ENCODE data around the gene PRKCB. TPM values are rescaled to one million over a fixed set of nuclear protein-coding genes. Genes with fewer than 3 reads are reported as not detected.

The PRKCB gene
- total RNA-seq, 1 experiment from 2014 or later, result not detected

GRCh38 chr16:23901178-23902033 lies 65.6 kb downstream of the PRKCB start:
- no peak overlapping the region for H3K27ac Mint-ChIP-seq (ENCODE audit: low read depth, unreplicated experiment)
- H3K9me3 Mint-ChIP-seq (ENCODE audit: unreplicated experiment), result no peaks in the 10 kb centered on the region
- peaks cover 10% of the 10 kb centered on the region for H3K27me3 Mint-ChIP-seq (ENCODE audit: insufficient read depth, unreplicated experiment)
- no peak overlapping the region for H3K4me3 Mint-ChIP-seq (ENCODE audit: unreplicated experiment)
- intact Hi-C loops (cut with micrococcal nuclease), result no loop called here
- POLR2A ChIA-PET, result interaction anchor here (0.7 kb wide), 1 partner anchor 32 kb away, joined by 3 read pairs; no protein-coding TSS in a partner anchor
- peaks cover 19% of the 10 kb centered on the region for H3K4me1 Mint-ChIP-seq (ENCODE audit: insufficient read depth, unreplicated experiment)
- TF ChIP-seq CTCF (IDR thresholded peaks at IDR 0.05; ENCODE audit: unreplicated experiment), result no peak
- no TSS peak for BruUV-seq (replicated peaks)
- no peak for DNase-seq (ENCODE audit: unreplicated experiment)
- no peaks in the 10 kb centered on the region for H3K36me3 Mint-ChIP-seq (ENCODE audit: insufficient read depth, unreplicated experiment)
- CTCF ChIA-PET, result interaction anchor here (0.6 kb wide), 1 partner anchor 110 kb away, joined by 3 read pairs; no protein-coding TSS in a partner anchor

GRCh38 chr16:23902034-23902747 lies 66.4 kb downstream of the PRKCB start:
- BruUV-seq (replicated peaks), result no TSS peak
- DNase-seq (ENCODE audit: unreplicated experiment), result no peak
- H3K36me3 Mint-ChIP-seq (ENCODE audit: insufficient read depth, unreplicated experiment), result no peaks in the 10 kb centered on the region
- no peak overlapping the region for H3K27ac Mint-ChIP-seq (ENCODE audit: low read depth, unreplicated experiment)
- POLR2A ChIA-PET, result interaction anchor here (0.6 to 3.9 kb wide), 2 partner anchors 10 to 1085 kb away, joined by 3 to 21 read pairs; no protein-coding TSS in a partner anchor
- intact Hi-C loops (cut with micrococcal nuclease), result no loop called here
- no peak for TF ChIP-seq CTCF (IDR thresholded peaks at IDR 0.05; ENCODE audit: unreplicated experiment)
- no peaks in the 10 kb centered on the region for H3K9me3 Mint-ChIP-seq (ENCODE audit: unreplicated experiment)
- H3K4me1 Mint-ChIP-seq (ENCODE audit: insufficient read depth, unreplicated experiment), result peaks cover 19% of the 10 kb centered on the region
- H3K4me3 Mint-ChIP-seq (ENCODE audit: unreplicated experiment), result no peak overlapping the region
- CTCF ChIA-PET, result no interaction called here
- peaks cover 2% of the 10 kb centered on the region for H3K27me3 Mint-ChIP-seq (ENCODE audit: insufficient read depth, unreplicated experiment)

- peak; percentile 73 for DNase-seq (ENCODE audit: unreplicated experiment)
- BruUV-seq (replicated peaks), result no TSS peak
- intact Hi-C loops (cut with micrococcal nuclease), result no loop called here
- H3K27ac Mint-ChIP-seq (ENCODE audit: low read depth, unreplicated experiment), result no peak overlapping the region
- no peak overlapping the region for H3K4me3 Mint-ChIP-seq (ENCODE audit: unreplicated experiment)
- TF ChIP-seq CTCF (IDR thresholded peaks at IDR 0.05; ENCODE audit: unreplicated experiment), result no peak
- POLR2A ChIA-PET, result interaction anchor here (0.7 to 3.9 kb wide), 3 partner anchors 10 to 101 kb away, joined by 3 to 21 read pairs (median 11); no protein-coding TSS in a partner anchor
- H3K4me1 Mint-ChIP-seq (ENCODE audit: insufficient read depth, unreplicated experiment), result peaks cover 19% of the 10 kb centered on the region
- H3K9me3 Mint-ChIP-seq (ENCODE audit: unreplicated experiment), result no peaks in the 10 kb centered on the region
- no peaks in the 10 kb centered on the region for H3K36me3 Mint-ChIP-seq (ENCODE audit: insufficient read depth, unreplicated experiment)
- CTCF ChIA-PET, result interaction anchor here (1.0 to 4.0 kb wide), 3 partner anchors 10 to 139 kb away, joined by 3 to 22 read pairs (median 4); no protein-coding TSS in a partner anchor
- no peaks in the 10 kb centered on the region for H3K27me3 Mint-ChIP-seq (ENCODE audit: insufficient read depth, unreplicated experiment)
These were observed 67.1 kb downstream of the PRKCB start for GRCh38 chr16:23902748-23903414.
